Measurements from ENCODE around the gene SLC34A3. TPM values are rescaled to one million over a fixed set of nuclear protein-coding genes. Genes with fewer than 3 reads are reported as not detected.

SLC34A3 gene
- total and polyA plus RNA-seq, 2 of the 8 experiments (the other 6 are each of a cell fraction or from before 2014, with no cell fraction given), result 0.08 TPM; not detected in 1

DNA sequence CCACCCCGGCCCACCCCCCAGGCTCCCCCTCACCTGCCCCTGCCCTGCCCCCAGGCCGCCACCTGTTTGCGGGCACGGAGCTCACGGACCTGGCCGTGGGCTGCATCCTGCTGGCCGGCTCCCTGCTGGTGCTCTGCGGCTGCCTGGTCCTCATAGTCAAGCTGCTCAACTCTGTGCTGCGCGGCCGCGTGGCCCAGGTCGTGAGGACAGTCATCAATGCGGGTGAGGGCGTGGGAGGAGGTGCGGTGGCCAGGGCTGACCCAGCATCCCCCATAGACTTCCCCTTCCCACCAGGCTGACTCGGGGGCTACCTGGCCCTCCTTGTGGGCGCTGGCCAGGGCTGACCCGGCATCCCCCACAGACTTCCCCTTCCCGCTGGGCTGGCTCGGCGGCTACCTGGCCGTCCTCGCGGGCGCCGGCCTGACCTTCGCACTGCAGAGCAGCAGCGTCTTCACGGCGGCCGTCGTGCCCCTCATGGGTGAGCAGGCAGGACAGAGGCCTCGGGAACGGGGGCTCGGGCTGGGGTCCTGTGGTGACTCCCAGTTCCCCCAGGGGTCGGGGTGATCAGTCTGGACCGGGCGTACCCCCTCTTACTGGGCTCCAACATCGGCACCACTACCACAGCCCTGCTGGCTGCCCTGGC, 3.5 kb downstream of the SLC34A3 start:
- no peaks in the 10 kb centered on the region for H3K9me3 ChIP-seq (ENCODE audit: insufficient read depth in 2 of 2, low read depth in 1 of 2, low read length in 1 of 2)
- H2BK5ac ChIP-seq (ENCODE audit: low read depth, low read length), result no peak overlapping the region
- DNase-seq (ENCODE audit: low read depth in 1 of 2, low spot score in 2 of 2) (no peak), FAIRE-seq (no peak)
- H3K18ac ChIP-seq (ENCODE audit: extremely low read depth, low read length), result no peak overlapping the region
- no peak overlapping the region for H3K4me3 ChIP-seq (ENCODE audit: extremely low read depth in 1 of 4, insufficient read depth in 2 of 4, low read depth in 3 of 4, low read length in 4 of 4)
- H3K27me3 ChIP-seq (replicated peaks in 1 of 4; ENCODE audit: control insufficient read depth in 3 of 4, extremely low read depth in 1 of 4, insufficient read depth in 3 of 4, low read length in 3 of 4), result no peaks in the 10 kb centered on the region
- no peak overlapping the region for H3K4me2 ChIP-seq (ENCODE audit: insufficient read depth in 1 of 2, low read depth in 2 of 2, low read length in 2 of 2)
- no peak overlapping the region for H2AK5ac ChIP-seq (ENCODE audit: low read depth, low read length)
- peak overlapping the region; percentile 65 for H4K91ac ChIP-seq (replicated peaks; ENCODE audit: insufficient read length, low read length)
- no peak overlapping the region for H3K14ac ChIP-seq (ENCODE audit: insufficient read length)
- no peaks in the 10 kb centered on the region for H3K79me1 ChIP-seq (ENCODE audit: low read depth, low read length)
- no peak overlapping the region for H2BK15ac ChIP-seq (ENCODE audit: low read length)
- no peak overlapping the region for H3K56ac ChIP-seq (replicated peaks; ENCODE audit: insufficient read length, low read depth, low read length)
- H4K20me1 ChIP-seq (replicated peaks in 1 of 2; ENCODE audit: control insufficient read depth in 1 of 2, insufficient read depth in 2 of 2, low read length in 2 of 2), result peaks cover 6 to 8% of the 10 kb centered on the region in 2 experiments
- WGBS, 2 experiments (ENCODE audit: extremely low coverage in 1 of 2, insufficient coverage in 1 of 2, insufficient read length in 1 of 2, insufficient replicate concordance in 2 of 2, low coverage in 1 of 2, low lambda C conversion rate in 2 of 2, missing lambda C conversion rate in 1 of 2), result 85% methylated on average over 31 of the region's 40 CpGs; no CpG with 5 or more reads in 1 of the 2 experiments
- H2BK120ac ChIP-seq (replicated peaks; ENCODE audit: low read depth, low read length), result no peak overlapping the region
- H4K5ac ChIP-seq (ENCODE audit: insufficient read length, low read depth, low read length), result no peak overlapping the region
- H4K8ac ChIP-seq (ENCODE audit: extremely low read depth, insufficient read depth, low read length), result no peak overlapping the region
- H2AFZ ChIP-seq (ENCODE audit: low read length), result no peak overlapping the region
- CTCF ChIA-PET (ENCODE audit: partially characterized antibody), result interaction anchor here (0.6 to 20.2 kb wide), 13 partner anchors 10 to 411 kb away, joined by 3 to 204 read pairs (median 3); partner anchors contain the start of genes ANAPC2, NDOR1, NELFB and SSNA1
- H2BK12ac ChIP-seq (ENCODE audit: low read depth, low read length), result no peak overlapping the region
- H3K23ac ChIP-seq (ENCODE audit: insufficient read length), result no peak overlapping the region
- H3K9ac ChIP-seq (replicated peaks in 1 of 4; ENCODE audit: extremely low read depth in 1 of 4, low read depth in 3 of 4, low read length in 3 of 4), result no peak overlapping the region
- H3K23me2 ChIP-seq (ENCODE audit: low read depth, low read length), result no peaks in the 10 kb centered on the region
- no peak overlapping the region for H3K27ac ChIP-seq (ENCODE audit: low read depth, low read length)
- peaks cover 0 to 16% (median 8%) of the 10 kb centered on the region in 4 experiments; a peak in 6 of 7 replicates for H3K4me1 ChIP-seq (replicated peaks in 1 of 4; ENCODE audit: control insufficient read depth in 3 of 4, insufficient read depth in 4 of 4, low read length in 3 of 4)
- H3K4ac ChIP-seq (replicated peaks; ENCODE audit: insufficient read length, low read depth, low read length), result no peak overlapping the region
- H3K36me3 ChIP-seq (ENCODE audit: control insufficient read depth in 2 of 4, insufficient read depth in 4 of 4, low read length in 3 of 4), result no peaks in the 10 kb centered on the region
- no peak overlapping the region for H2BK20ac ChIP-seq (ENCODE audit: low read length)
- POLR2A ChIA-PET (ENCODE audit: partially characterized antibody), result interaction anchor here (47.8 to 69.9 kb wide), 2 partner anchors 1 to 23 kb away, joined by 1462 read pairs; partner anchors contain the start of genes CYSRT1, NDOR1, NELFB and RNF208
- H3K79me2 ChIP-seq (ENCODE audit: control insufficient read depth in 1 of 2, insufficient read depth in 2 of 2, low read length in 2 of 2), result peaks cover 0 to 7% of the 10 kb centered on the region in 2 experiments; a peak in 1 of 4 replicates
- TF ChIP-seq CHD2 (IDR thresholded peaks at IDR 0.05; ENCODE audit: low read length) (no peak), FOSL1 (IDR thresholded peaks at IDR 0.05; ENCODE audit: insufficient read depth, low read depth, low read length) (no peak), EP300 (IDR thresholded peaks at IDR 0.05; ENCODE audit: borderline replicate concordance in 1 of 2, low read depth in 2 of 2, low read length in 2 of 2) (no peak), EZH2 (IDR thresholded peaks at IDR 0.05; ENCODE audit: low read depth, low read length, severe bottlenecking) (no peak), CEBPB (IDR thresholded peaks at IDR 0.05; ENCODE audit: low read depth, low read length) (no peak), KDM4A (IDR thresholded peaks at IDR 0.05; ENCODE audit: low read depth, low read length, severe bottlenecking) (no peak), RNF2 (IDR thresholded peaks at IDR 0.05; ENCODE audit: borderline replicate concordance, low read depth, low read length, missing control alignments, poor library complexity, severe bottlenecking) (no peak), TAF1 (IDR thresholded peaks at IDR 0.05; ENCODE audit: low read depth, low read length) (no peak), POLR2AphosphoS5 (IDR thresholded peaks at IDR 0.05; ENCODE audit: low read depth, low read length) (no peak), POU5F1 (IDR thresholded peaks at IDR 0.05; ENCODE audit: low read depth, low read length) (no peak), YY1 (IDR thresholded peaks at IDR 0.05; ENCODE audit: low read depth, low read length) (no peak)
- TF ChIP-seq, protein P1, sequence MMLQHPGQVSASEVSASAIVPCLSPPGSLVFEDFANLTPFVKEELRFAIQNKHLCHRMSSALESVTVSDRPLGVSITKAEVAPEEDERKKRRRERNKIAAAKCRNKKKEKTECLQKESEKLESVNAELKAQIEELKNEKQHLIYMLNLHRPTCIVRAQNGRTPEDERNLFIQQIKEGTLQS (IDR thresholded peaks at IDR 0.05; ENCODE audit: insufficient read depth, low read depth, low read length), result no peak

All from H1 (cell line).